SK-N-SH (cell line): ENCODE results near the gene SBF2. TPM values are rescaled to one million over a fixed set of nuclear protein-coding genes. Genes with fewer than 3 reads are reported as not detected.

Experiments
- CTCF ChIA-PET: fragments of 300-600, 350-600 bp; formaldehyde crosslinking; extraction: SDS; loops from one replicate; lab custom pipeline; 2021; lab: Yijun Ruan, JAX
- POLR2A ChIA-PET: fragments of 350-600 bp; sonication (Branson Sonifier 250); formaldehyde crosslinking; extraction: SDS; loops from one replicate; lab custom pipeline; 2020; ENCODE audit warnings: antibody characterized with exemption, inconsistent platforms; lab: Yijun Ruan, JAX
- DNase-seq: peaks from one replicate; pipeline ENCODE4 v3.0.0; 2012
- H2AFZ ChIP-seq: fragments of 200-600 bp; sonication (generic); 2 replicates; pipeline ENCODE4 v1.8.1; 2016; ENCODE audit warnings: antibody characterized with exemption, mild to moderate bottlenecking, low read depth
- H3F3A ChIP-seq: fragments of 200-600 bp; sonication (generic); replicated peaks from 2 replicates; pipeline ENCODE3; 2016; ENCODE audit warnings: antibody characterized with exemption, mild to moderate bottlenecking; ENCODE audit not compliant: insufficient read depth
- H3K27ac ChIP-seq, 2 experiments: fragments of 200-500 bp in 1 of 2; fragments of 200-600 bp in 1 of 2; sonication (Bioruptor generic) in 1 of 2; sonication (generic), shearing (Covaris generic) in 1 of 2; 2 replicates each; pipeline versions ENCODE4 v1.5.1 to v1.6.1; 2014 to 2016; ENCODE audit warnings: low read depth in 2 of 2, inconsistent platforms in 1 of 2, low read length in 1 of 2, mild to moderate bottlenecking in 1 of 2, mixed read lengths in 1 of 2
- H3K27me3 ChIP-seq: fragments of 200-600 bp; sonication (generic), shearing (Covaris generic); 2 replicates; pipeline ENCODE4 v1.6.1; 2016; ENCODE audit warnings: mixed run types; ENCODE audit not compliant: insufficient read depth
- H3K36me3 ChIP-seq, 2 experiments: fragments of 200-500 bp in 1 of 2; fragments of 200-600 bp in 1 of 2; sonication (Bioruptor generic) in 1 of 2; sonication (generic) in 1 of 2; replicated peaks in 1 of 2; 2 replicates each; pipeline versions ENCODE3 to v1.5.1; 2014 to 2016; ENCODE audit warnings: low read length in 1 of 2, mild to moderate bottlenecking in 1 of 2; ENCODE audit not compliant: insufficient read depth in 2 of 2, control insufficient read depth in 1 of 2
- H3K4me1 ChIP-seq, 2 experiments: fragments of 200-500 bp in 1 of 2; fragments of 200-600 bp in 1 of 2; sonication (Bioruptor generic) in 1 of 2; sonication (generic), shearing (Covaris generic) in 1 of 2; 2 replicates each; pipeline versions ENCODE4 v1.5.1 to v1.6.1; 2014 to 2016; ENCODE audit warnings: low read depth in 1 of 2, low read length in 1 of 2, mixed run types in 1 of 2; ENCODE audit not compliant: insufficient read depth in 2 of 2, control insufficient read depth in 1 of 2
- H3K4me2 ChIP-seq: fragments of 200-600 bp; sonication (generic), shearing (Covaris generic); 2 replicates; pipeline ENCODE4 v1.6.1; 2017; ENCODE audit warnings: mixed run types
- H3K4me3 ChIP-seq, 2 experiments: fragments of 200-500 bp in 1 of 2; fragments of 200-600 bp in 1 of 2; sonication (Bioruptor generic) in 1 of 2; sonication (generic), shearing (Covaris generic) in 1 of 2; 2 replicates each; pipeline versions ENCODE4 v1.5.1 to v1.8.1; 2014 to 2016; ENCODE audit warnings: low read depth in 2 of 2, inconsistent platforms in 1 of 2, low read length in 1 of 2, mild to moderate bottlenecking in 1 of 2, mixed read lengths in 1 of 2, moderate library complexity in 1 of 2
- H3K79me2 ChIP-seq: fragments of 200-600 bp; sonication (generic); 2 replicates; pipeline ENCODE4 v1.8.1; 2017; ENCODE audit warnings: mild to moderate bottlenecking; ENCODE audit not compliant: insufficient read depth
- H3K9ac ChIP-seq: fragments of 200-600 bp; sonication (generic); 2 replicates; pipeline ENCODE4 v1.6.1; 2017; ENCODE audit warnings: mixed run types
- H3K9me2 ChIP-seq: fragments of 200-600 bp; sonication (generic); 2 replicates; pipeline ENCODE4 v1.6.1; 2017; ENCODE audit warnings: mixed run types
- H3K9me3 ChIP-seq: fragments of 200-600 bp; sonication (generic); 2 replicates; pipeline ENCODE4 v1.6.1; 2017; ENCODE audit warnings: mixed run types, mild to moderate bottlenecking, moderate library complexity
- H4K20me1 ChIP-seq: fragments of 200-600 bp; sonication (generic); 2 replicates; pipeline ENCODE4 v1.6.1; 2017; ENCODE audit warnings: mild to moderate bottlenecking, mixed run types; ENCODE audit not compliant: insufficient read depth
- FOSL2 ChIP-seq: IDR thresholded peaks from 2 replicates; pipeline ENCODE4 v1.4.0; 2012; ENCODE audit warnings: low read depth, mild to moderate bottlenecking, moderate library complexity, borderline replicate concordance
- FOXJ3 ChIP-seq: sonication (generic); formaldehyde crosslinking; IDR thresholded peaks from 2 replicates; pipeline ENCODE4 v1.5.1; 2020; ENCODE audit warnings: mild to moderate bottlenecking, missing genetic modification reagents
- GABPA ChIP-seq: IDR thresholded peaks from 2 replicates; pipeline ENCODE4 v1.4.0; 2012; ENCODE audit warnings: low read depth, mild to moderate bottlenecking
- GATA2 ChIP-seq: sonication (generic); formaldehyde crosslinking; IDR thresholded peaks from 2 replicates; pipeline ENCODE4 v1.5.0; 2020; ENCODE audit warnings: mild to moderate bottlenecking, missing genetic modification reagents
- JUND ChIP-seq: IDR thresholded peaks from 2 replicates; pipeline ENCODE4 v1.4.0; 2012
- MEF2A ChIP-seq: IDR thresholded peaks from 2 replicates; pipeline ENCODE4 v1.4.0; 2012; ENCODE audit warnings: low read depth, borderline replicate concordance
- NFIC ChIP-seq: IDR thresholded peaks from 2 replicates; pipeline ENCODE4 v1.4.0; 2012; ENCODE audit warnings: borderline replicate concordance
- POLR2AphosphoS5 ChIP-seq: IDR thresholded peaks from 2 replicates; pipeline ENCODE4 v1.6.1; 2012; ENCODE audit warnings: low read depth, low read length
- RAD21 ChIP-seq: IDR thresholded peaks from 2 replicates; pipeline ENCODE4 v1.6.1; 2012; ENCODE audit warnings: mild to moderate bottlenecking, low read length
- RXRA ChIP-seq: IDR thresholded peaks from 2 replicates; pipeline ENCODE4 v1.4.0; 2012; ENCODE audit warnings: low read depth, mild to moderate bottlenecking, borderline replicate concordance
- SMC3 ChIP-seq: IDR thresholded peaks from 2 replicates; pipeline ENCODE4 v1.6.1; 2012; ENCODE audit warnings: low read depth, low read length, improper control_type of control experiment
- TAF1 ChIP-seq: IDR thresholded peaks from 2 replicates; pipeline ENCODE4 v1.6.1; 2012; ENCODE audit warnings: low read depth, mild to moderate bottlenecking, low read length, moderate library complexity, borderline replicate concordance
- USF1 ChIP-seq: IDR thresholded peaks from 2 replicates; pipeline ENCODE4 v1.4.0; 2012; ENCODE audit warnings: low read depth, borderline replicate concordance
- WGBS: methylation state at CpG from one replicate; pipeline ENCODE4 v1.1.6; 2017; ENCODE audit warnings: low lambda C conversion rate; 5-methylcytosine and 5-hydroxymethylcytosine counted together
- polyA plus RNA-seq, 3 experiments: library from polyadenylated mRNA; depleted of rRNA; stranded (reverse); fragments of >200 nt; gene quantifications; 2 replicates each; pipeline ENCODE4 v1.2.3, GENCODE V29; 2012
- TF ChIP-seq, protein P1 (sequence below): fragments of 200-600 bp; sonication (generic); IDR thresholded peaks from 2 replicates; pipeline ENCODE4 v1.6.1; 2017; ENCODE audit warnings: antibody characterized with exemption, mild to moderate bottlenecking, moderate library complexity
- TF ChIP-seq, protein P2 (sequence below): IDR thresholded peaks from 2 replicates; pipeline ENCODE4 v1.4.0; 2012; ENCODE audit warnings: low read depth
- TF ChIP-seq, protein P3 (sequence below): IDR thresholded peaks from 2 replicates; pipeline ENCODE4 v1.4.0; 2012; ENCODE audit warnings: low read depth, borderline replicate concordance

SBF2 gene
- polyA plus RNA-seq, 1 of the 3 experiments (the other 2 are of a cell fraction): 23.0 TPM

- Histone ChIP-seq H3K79me2 (no peaks in the 10 kb centered on the region), H3K36me3 (peaks cover 0 to 12% of the 10 kb centered on the region in 2 experiments), H3K9me3 (no peaks in the 10 kb centered on the region), H3K9me2 (no peaks in the 10 kb centered on the region), H3K4me1 (no peaks in the 10 kb centered on the region; a peak in 2 of 4 replicates), H3K27ac (no peak overlapping the region), H2AFZ (no peak overlapping the region), H3K4me3 (no peak overlapping the region), H4K20me1 (no peaks in the 10 kb centered on the region), H3K27me3 (no peaks in the 10 kb centered on the region), H3K4me2 (no peak overlapping the region), H3F3A (peaks cover 9% of the 10 kb centered on the region), H3K9ac (no peak overlapping the region)
- ChIA-PET POLR2A (no interaction called here), CTCF (no interaction called here)
- TF ChIP-seq NFIC: no peak
- TF ChIP-seq RXRA: no peak
- TF ChIP-seq GABPA: no peak
- TF ChIP-seq USF1: no peak
- TF ChIP-seq, protein P1, sequence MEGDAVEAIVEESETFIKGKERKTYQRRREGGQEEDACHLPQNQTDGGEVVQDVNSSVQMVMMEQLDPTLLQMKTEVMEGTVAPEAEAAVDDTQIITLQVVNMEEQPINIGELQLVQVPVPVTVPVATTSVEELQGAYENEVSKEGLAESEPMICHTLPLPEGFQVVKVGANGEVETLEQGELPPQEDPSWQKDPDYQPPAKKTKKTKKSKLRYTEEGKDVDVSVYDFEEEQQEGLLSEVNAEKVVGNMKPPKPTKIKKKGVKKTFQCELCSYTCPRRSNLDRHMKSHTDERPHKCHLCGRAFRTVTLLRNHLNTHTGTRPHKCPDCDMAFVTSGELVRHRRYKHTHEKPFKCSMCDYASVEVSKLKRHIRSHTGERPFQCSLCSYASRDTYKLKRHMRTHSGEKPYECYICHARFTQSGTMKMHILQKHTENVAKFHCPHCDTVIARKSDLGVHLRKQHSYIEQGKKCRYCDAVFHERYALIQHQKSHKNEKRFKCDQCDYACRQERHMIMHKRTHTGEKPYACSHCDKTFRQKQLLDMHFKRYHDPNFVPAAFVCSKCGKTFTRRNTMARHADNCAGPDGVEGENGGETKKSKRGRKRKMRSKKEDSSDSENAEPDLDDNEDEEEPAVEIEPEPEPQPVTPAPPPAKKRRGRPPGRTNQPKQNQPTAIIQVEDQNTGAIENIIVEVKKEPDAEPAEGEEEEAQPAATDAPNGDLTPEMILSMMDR: no peak
- no peak for TF ChIP-seq FOSL2
- TF ChIP-seq GATA2 (CRISPR knock-in tag): no peak
- 93% methylated on average over 1 of the region's 1 CpG for WGBS
- no peak for DNase-seq
These were observed 467.6 kb downstream of the SBF2 start for GRCh38 chr11:9826390-9826789.

DNA sequence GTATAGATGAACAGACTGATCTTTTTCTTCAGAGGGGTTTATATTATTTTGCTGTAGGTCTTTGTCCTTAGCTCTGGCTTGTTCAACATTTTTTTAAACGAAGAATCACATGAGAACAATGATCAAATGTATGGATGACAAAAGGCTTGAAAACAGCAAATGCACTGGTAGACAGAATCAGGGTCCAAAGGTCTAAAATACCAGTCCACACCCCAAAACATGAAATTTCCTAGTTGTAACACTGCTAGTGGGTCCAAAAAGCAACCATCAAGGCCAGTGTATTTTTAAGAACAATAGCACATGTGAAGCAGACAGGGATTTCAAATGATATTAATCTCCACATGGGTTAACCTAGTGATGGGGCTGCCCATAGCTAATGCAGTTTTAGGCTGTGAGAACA lies 468.1 kb downstream of the SBF2 start:
- Histone ChIP-seq H2AFZ (no peak overlapping the region), H3K9ac (no peak overlapping the region), H3K36me3 (peaks cover 0 to 12% of the 10 kb centered on the region in 2 experiments), H3K4me2 (no peak overlapping the region), H3K4me3 (no peak overlapping the region), H3K27ac (no peak overlapping the region), H3K27me3 (no peaks in the 10 kb centered on the region), H3F3A (peaks cover 10% of the 10 kb centered on the region), H3K9me2 (no peaks in the 10 kb centered on the region), H3K9me3 (no peaks in the 10 kb centered on the region), H4K20me1 (no peaks in the 10 kb centered on the region), H3K4me1 (peaks cover 0 to 4% of the 10 kb centered on the region in 2 experiments; a peak in 2 of 4 replicates), H3K79me2 (no peaks in the 10 kb centered on the region)
- DNase-seq: no peak
- CTCF ChIA-PET: no interaction called here
- TF ChIP-seq TAF1 (no peak), MEF2A (no peak), POLR2AphosphoS5 (no peak), NFIC (no peak), GATA2 (CRISPR knock-in tag) (no peak), FOXJ3 (CRISPR knock-in tag) (no peak), SMC3 (no peak), RAD21 (no peak), JUND (no peak)
- TF ChIP-seq, protein P2, sequence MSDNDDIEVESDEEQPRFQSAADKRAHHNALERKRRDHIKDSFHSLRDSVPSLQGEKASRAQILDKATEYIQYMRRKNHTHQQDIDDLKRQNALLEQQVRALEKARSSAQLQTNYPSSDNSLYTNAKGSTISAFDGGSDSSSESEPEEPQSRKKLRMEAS: no peak
- TF ChIP-seq, protein P3, sequence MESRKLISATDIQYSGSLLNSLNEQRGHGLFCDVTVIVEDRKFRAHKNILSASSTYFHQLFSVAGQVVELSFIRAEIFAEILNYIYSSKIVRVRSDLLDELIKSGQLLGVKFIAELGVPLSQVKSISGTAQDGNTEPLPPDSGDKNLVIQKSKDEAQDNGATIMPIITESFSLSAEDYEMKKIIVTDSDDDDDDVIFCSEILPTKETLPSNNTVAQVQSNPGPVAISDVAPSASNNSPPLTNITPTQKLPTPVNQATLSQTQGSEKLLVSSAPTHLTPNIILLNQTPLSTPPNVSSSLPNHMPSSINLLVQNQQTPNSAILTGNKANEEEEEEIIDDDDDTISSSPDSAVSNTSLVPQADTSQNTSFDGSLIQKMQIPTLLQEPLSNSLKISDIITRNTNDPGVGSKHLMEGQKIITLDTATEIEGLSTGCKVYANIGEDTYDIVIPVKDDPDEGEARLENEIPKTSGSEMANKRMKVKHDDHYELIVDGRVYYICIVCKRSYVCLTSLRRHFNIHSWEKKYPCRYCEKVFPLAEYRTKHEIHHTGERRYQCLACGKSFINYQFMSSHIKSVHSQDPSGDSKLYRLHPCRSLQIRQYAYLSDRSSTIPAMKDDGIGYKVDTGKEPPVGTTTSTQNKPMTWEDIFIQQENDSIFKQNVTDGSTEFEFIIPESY: no peak
- POLR2A ChIA-PET: no interaction called here
- WGBS: 94% methylated on average over 1 of the region's 1 CpG
